HG02884 (cell line): ENCODE results near the gene DCTN3.

Experiments
- ATAC-seq: cut with Tn5 transposase; IDR thresholded peaks from one replicate; pipeline ENCODE4 v1.9.1; 2021; ENCODE audit warnings: mild to moderate bottlenecking, moderate library complexity; ENCODE audit not compliant: unreplicated experiment

Gene DCTN3

GRCh38 chr9:34591248-34591916 is 28.9 kb downstream of the DCTN3 start:
- no peak for ATAC-seq

- no peak for ATAC-seq
These were observed 29.7 kb downstream of the DCTN3 start for GRCh38 chr9:34590381-34591247.

DNA sequence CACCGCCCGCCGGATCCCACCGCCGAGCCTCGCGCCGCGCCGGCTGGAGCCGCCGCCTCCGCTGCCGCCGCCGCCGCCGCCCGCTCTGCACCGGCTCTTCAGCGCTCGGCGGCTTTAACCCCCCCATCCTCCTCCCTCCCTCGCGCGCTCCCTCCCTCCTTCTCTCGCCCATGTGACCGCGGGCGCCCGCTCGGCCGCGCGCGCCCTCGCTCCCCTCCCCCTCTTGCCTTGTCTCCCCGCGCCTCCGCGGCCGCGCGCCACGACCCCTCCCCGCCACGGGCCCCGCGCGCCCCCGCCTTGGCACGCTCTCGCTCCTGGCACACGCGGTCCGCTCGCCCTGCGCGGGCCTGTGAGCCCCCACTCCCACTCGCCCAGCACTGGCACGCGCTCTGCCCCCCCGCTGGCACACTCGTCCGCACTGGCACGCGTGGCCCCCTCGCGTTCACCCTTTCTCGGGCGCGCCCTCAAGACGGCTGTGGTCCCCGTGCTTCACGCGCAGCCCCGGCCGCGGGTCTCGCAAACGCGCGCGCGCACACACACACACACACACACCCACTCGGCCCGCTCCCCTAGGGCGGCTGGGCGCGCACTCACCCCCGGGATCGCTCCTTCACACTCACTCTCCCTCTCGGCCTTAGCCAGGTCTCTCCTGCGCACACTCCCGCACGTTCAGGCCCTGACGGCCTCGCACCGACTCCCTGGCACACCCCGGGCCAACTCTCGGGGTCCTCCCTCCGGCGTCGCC is 30.5 kb downstream of the DCTN3 start, which contains the start of gene CNTFR:
CNTFR (minus strand) TSS at position 89 of the 745 bp plus-strand sequence. CDS start 20,743 bp downstream, outside the sequence.
- no peak for ATAC-seq

DNA sequence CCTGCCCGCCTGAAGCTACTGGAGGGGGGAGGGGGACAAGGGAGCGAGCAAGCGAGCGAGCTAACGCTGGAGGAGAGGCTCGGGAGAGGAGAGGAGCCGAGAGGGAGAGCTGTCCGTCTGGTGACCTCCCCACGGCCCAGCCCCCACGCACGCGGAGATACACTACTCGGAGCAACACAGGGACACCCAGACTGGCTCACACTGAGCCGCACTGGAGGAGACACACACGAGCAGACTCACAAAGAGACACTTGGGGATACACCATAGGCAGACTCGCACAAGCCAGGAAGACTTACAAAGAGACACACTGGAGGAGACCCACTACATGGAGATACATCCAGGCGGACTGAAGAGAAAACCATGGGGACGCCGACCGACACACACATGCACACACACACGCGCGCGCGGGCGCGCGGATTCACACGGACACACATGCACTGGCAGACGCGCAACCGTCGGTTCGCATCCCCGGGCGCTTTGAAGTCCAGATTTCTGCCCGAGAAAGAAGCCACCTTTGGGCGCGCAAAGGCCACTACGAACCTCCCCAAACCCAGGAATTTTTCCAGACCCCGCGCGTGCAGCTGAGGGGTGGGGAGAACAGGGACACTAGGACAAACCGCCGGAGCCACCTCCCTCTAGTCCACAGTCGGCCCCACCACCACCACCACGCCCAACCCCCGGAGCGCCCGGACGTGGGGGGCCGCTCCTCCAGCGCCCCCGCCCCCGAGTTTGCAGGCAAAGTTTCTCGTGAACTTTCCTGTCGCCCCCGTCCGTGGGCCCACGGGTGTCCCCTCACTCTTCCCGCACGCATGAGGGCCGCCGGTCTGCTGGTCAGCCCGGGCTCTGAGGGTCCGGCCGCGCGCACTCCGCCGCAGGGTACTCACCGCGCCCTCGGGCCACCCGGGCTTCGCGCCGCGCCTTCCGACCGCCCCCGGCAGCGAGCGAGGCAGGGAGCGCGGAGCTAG is 31.3 kb downstream of the DCTN3 start:
- ATAC-seq, result no peak

- no peak for ATAC-seq
These were observed 33.0 kb downstream of the DCTN3 start for GRCh38 chr9:34587271-34587670.

- ATAC-seq, result no peak
These were observed 34.2 kb downstream of the DCTN3 start for GRCh38 chr9:34585946-34586669.

DNA sequence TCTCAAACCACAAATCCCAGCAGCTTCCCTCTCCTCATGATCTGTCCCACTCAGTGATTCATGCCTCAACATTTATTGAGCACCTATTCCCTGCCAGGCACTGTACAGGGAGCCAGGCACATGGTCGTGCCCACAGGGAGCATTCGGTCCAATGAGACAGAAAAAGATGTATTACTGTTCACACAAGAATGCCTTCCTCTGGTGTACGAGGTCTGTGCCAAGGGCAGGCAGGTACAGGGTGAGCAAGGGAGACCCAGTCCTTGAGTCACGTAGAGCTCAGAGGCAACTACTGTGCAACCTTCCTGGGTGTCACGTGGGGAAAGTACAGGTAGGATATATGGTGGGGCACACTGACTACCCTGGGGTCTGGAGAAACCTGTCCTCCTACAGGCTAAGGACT is 35.3 kb downstream of the DCTN3 start:
- no peak for ATAC-seq

DNA sequence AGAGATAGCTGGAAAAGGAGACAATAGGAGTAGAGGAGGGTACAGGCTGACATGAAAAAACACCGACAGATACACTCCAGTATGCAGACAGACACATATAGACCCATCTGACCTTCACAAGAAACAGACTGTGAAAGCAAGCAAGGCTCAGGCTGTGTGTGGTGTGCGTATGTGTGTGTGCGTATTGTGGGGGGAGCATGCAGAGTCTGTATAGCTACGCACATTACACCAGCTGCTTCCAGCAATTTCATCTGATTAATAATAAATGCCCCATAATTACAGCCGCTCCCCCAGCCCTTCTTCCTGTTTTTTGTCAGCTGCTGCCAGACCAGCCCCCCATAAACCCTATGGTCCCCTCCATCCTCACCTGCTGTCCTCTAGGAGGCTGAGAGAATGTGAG is 37.5 kb downstream of the DCTN3 start:
- no peak for ATAC-seq

DNA sequence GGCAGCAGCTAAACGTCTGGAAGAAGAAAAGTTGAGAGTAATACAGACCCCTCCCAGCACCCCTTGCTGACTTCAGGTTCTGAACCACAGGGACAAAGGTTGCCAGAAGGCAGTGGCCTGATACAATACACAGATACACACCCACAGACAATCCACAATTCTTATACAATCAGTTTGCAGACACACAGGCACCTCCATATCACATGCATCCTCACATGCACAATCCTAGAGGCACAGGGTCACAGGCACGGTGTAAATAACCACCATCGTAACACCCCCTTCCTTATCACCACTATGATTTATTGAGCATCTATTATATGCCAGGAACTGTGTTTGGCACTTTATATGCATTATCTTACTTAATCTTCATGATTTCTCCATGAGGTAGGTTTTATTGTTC is 39.0 kb downstream of the DCTN3 start:
- no peak for ATAC-seq

- no peak for ATAC-seq
These were observed 39.9 kb downstream of the DCTN3 start for GRCh38 chr9:34580358-34580757.

GRCh38 chr9:34579808-34580163 is 40.5 kb downstream of the DCTN3 start:
- no peak for ATAC-seq

- no peak for ATAC-seq
These were observed 41.0 kb downstream of the DCTN3 start for GRCh38 chr9:34579104-34579807.

- ATAC-seq, result no peak
These were observed 41.8 kb downstream of the DCTN3 start for GRCh38 chr9:34578241-34579103.

GRCh38 chr9:34577400-34578240 is 42.7 kb downstream of the DCTN3 start:
- ATAC-seq, result no peak

- ATAC-seq, result no peak
These were observed 43.5 kb downstream of the DCTN3 start for GRCh38 chr9:34576597-34577399.

DNA sequence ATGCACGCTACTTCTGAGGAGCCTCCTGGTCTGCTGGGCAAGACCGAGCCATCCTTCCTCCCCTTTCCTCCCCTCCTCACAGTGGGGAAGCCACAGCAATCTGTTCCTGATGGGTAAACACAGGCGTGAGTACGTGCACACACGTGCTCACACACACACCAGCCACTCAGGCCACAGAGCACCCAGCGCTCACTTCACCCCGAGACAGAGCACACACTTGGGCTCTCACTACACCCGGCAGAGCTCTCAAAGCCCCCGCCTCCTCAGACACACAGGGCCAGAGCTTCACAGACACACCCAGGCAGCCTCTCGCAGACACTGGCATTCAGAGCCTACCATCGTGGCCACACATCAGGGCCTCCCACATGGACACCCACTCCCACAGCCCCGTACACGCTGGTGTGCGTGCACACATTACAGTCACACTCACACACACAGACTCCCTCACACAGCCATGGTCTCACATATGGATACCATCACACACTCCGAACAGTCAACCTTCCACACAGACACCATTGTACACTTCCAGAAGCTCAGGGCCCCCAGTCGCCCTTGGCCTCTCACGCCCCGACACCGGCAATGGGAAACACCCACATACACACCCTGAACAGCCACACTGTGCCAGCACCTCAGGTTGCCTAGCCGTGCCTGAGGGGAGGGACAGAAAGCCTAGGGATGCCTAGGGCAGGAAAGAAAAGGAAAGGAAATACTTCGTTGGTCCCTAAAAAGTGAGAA is 44.3 kb downstream of the DCTN3 start:
- ATAC-seq, result no peak
